K562 (cell line): ENCODE results near the gene SND1. TPM values are rescaled to one million over a fixed set of nuclear protein-coding genes. Genes with fewer than 3 reads are reported as not detected.

Source experiments
- ATAC-seq: fragments of 200-7000 bp; cut with Tn5 transposase; 3 replicates; pipeline ENCODE4 v1.9.1; 2020; ENCODE audit warnings: moderate library complexity
- BruUV-seq: library from RNA; stranded (reverse); fragments of 400-500 nt; replicated peaks from 2 replicates; lab custom pipeline; 2021; lab: Mats Ljungman, UMichigan
- CTCF ChIA-PET: fragments of 300-600 bp; formaldehyde crosslinking; extraction: SDS; loops from one replicate; lab custom pipeline; 2021; ENCODE audit warnings: low intra/inter-chr PET ratio; lab: Yijun Ruan, JAX
- POLR2A ChIA-PET: fragments of 300-600, 350-650 bp; sonication (Branson Sonifier 250); formaldehyde crosslinking; extraction: SDS; loops from one replicate; lab custom pipeline; 2021; ENCODE audit warnings: antibody characterized with exemption, inconsistent platforms; lab: Yijun Ruan, JAX
- DNase-seq, 4 experiments: peaks; one replicate each; pipeline versions ENCODE4 v3.0.0 to v3.0.0-alpha.2; 2011 to 2018; ENCODE audit warnings: low spot score in 3 of 4, mixed read lengths in 3 of 4; ENCODE audit errors: extremely low read depth in 1 of 4
- FAIRE-seq: peaks from 2 replicates; lab custom pipeline; 2011; peaks lifted over from hg19 to GRCh38; lab: Jason Lieb, UNC
- H2AFZ ChIP-seq: 2 replicates; pipeline ENCODE4 v1.6.0; 2011; ENCODE audit warnings: low read depth, low read length, control low read depth, inconsistent platforms
- H3K27ac ChIP-seq: fragments of 200-600 bp; 3 replicates; pipeline ENCODE4 v1.8.0; 2011; ENCODE audit warnings: low read depth, mild to moderate bottlenecking, control low read depth, inconsistent platforms, low read length, moderate library complexity, mixed read lengths; ENCODE audit errors: extremely low read depth
- H3K27me3 ChIP-seq, 2 experiments: fragments of 300-600 bp in 1 of 2; 2 replicates in 1 of 2; 3 replicates in 1 of 2; pipeline versions ENCODE4 v1.6.0 to v1.8.0; 2011; ENCODE audit warnings: inconsistent platforms in 2 of 2, low read length in 2 of 2, mild to moderate bottlenecking in 1 of 2, mixed read lengths in 1 of 2, moderate library complexity in 1 of 2; ENCODE audit not compliant: control insufficient read depth in 2 of 2, insufficient read depth in 2 of 2
- H3K36me3 ChIP-seq: fragments of 300-600 bp; 3 replicates; pipeline ENCODE4 v1.8.0; 2011; ENCODE audit warnings: mild to moderate bottlenecking, low read length, inconsistent platforms; ENCODE audit not compliant: control insufficient read depth, insufficient read depth
- H3K4me1 ChIP-seq, 2 experiments: fragments of 200-600 bp in 1 of 2; replicated peaks in 1 of 2; 2 replicates in 1 of 2; 3 replicates in 1 of 2; pipeline versions ENCODE4 v1.5.1 to v1.8.0; 2011; ENCODE audit warnings: inconsistent platforms in 2 of 2, low read length in 2 of 2, mild to moderate bottlenecking in 1 of 2, mixed read lengths in 1 of 2, moderate library complexity in 1 of 2; ENCODE audit not compliant: control insufficient read depth in 2 of 2, insufficient read depth in 2 of 2
- H3K4me2 ChIP-seq: 2 replicates; pipeline ENCODE4 v1.6.1; 2011; ENCODE audit warnings: low read length, control low read depth, inconsistent platforms, mixed read lengths; ENCODE audit not compliant: insufficient read depth
- H3K4me3 ChIP-seq: fragments of 200-600 bp; sonication (generic), shearing (Covaris generic); 2 replicates; pipeline ENCODE4 v1.5.1; 2016; ENCODE audit warnings: control low read depth, inconsistent platforms
- H3K79me2 ChIP-seq: fragments of 200-600 bp; 3 replicates; pipeline ENCODE4 v1.8.0; 2011; ENCODE audit warnings: low read length, inconsistent platforms; ENCODE audit not compliant: control insufficient read depth, insufficient read depth
- H3K9ac ChIP-seq, 2 experiments: 2 replicates each; pipeline versions ENCODE4 v1.6.0 to v1.6.1; 2011; ENCODE audit warnings: low read depth in 2 of 2, low read length in 2 of 2, control low read depth in 1 of 2, inconsistent platforms in 1 of 2, mild to moderate bottlenecking in 1 of 2, mixed read lengths in 1 of 2; ENCODE audit not compliant: insufficient read depth in 1 of 2
- H3K9me1 ChIP-seq: one replicate; pipeline ENCODE4 v1.6.0; 2011; ENCODE audit warnings: inconsistent platforms, mild to moderate bottlenecking, low read length, moderate library complexity; ENCODE audit not compliant: control insufficient read depth, insufficient read depth
- H3K9me3 ChIP-seq: replicated peaks from 2 replicates; pipeline ENCODE4 v1.5.1; 2011; ENCODE audit warnings: low read depth, low read length, inconsistent platforms; ENCODE audit not compliant: control insufficient read depth, insufficient read depth
- H4K20me1 ChIP-seq: replicated peaks from 2 replicates; pipeline ENCODE4 v1.6.1; 2011; ENCODE audit warnings: low read length, inconsistent platforms, mixed read lengths; ENCODE audit not compliant: control insufficient read depth, insufficient read depth
- HMG20B ChIP-seq: fragments of 250-450 bp; sonication (Bioruptor Pico); IDR thresholded peaks from 2 replicates; pipeline ENCODE4 v1.5.0; 2021; ENCODE audit warnings: mild to moderate bottlenecking
- PHF8 ChIP-seq: fragments of 200-600 bp; sonication (generic); IDR thresholded peaks from 2 replicates; pipeline ENCODE4 v1.6.1; 2012; ENCODE audit warnings: mixed run types, mild to moderate bottlenecking, inconsistent platforms, low read length, moderate library complexity, borderline replicate concordance
- PRMT5 ChIP-seq: sonication (generic); formaldehyde crosslinking; IDR thresholded peaks from 2 replicates; pipeline ENCODE4 v1.5.0; 2020; ENCODE audit warnings: missing genetic modification reagents
- TAF15 ChIP-seq: fragments of 200-400 bp; formaldehyde crosslinking; IDR thresholded peaks from 2 replicates; pipeline ENCODE4 v1.6.1; 2017; ENCODE audit warnings: mild to moderate bottlenecking, low read depth, low read length, moderate library complexity
- ZC3H4 ChIP-seq: sonication (generic); formaldehyde crosslinking; IDR thresholded peaks from 2 replicates; pipeline ENCODE4 v1.9.0; 2021; ENCODE audit warnings: missing genetic modification reagents, borderline replicate concordance
- WGBS: fragments of 100-300 bp; shearing (Covaris generic); methylation state at CpG from one replicate; pipeline ENCODE4 v1.1.6; 2016; ENCODE audit warnings: low coverage, mixed read lengths; ENCODE audit not compliant: insufficient coverage; ENCODE audit errors: missing lambda C conversion rate; 5-methylcytosine and 5-hydroxymethylcytosine counted together
- in situ Hi-C: fragments of 300-500 bp; cut with MboI; formaldehyde crosslinking; loops from 4 replicates; pipeline ENCODE4 v1.15.0; 2018; ENCODE audit warnings: inconsistent platforms, mixed read lengths
- intact Hi-C: fragments of 100-400 bp; cut with micrococcal nuclease; formaldehyde crosslinking; loops from 2 replicates; pipeline ENCODE4 v1.14.2; 2022
- polyA plus RNA-seq, 8 experiments: library from polyadenylated mRNA; depleted of rRNA in 4 of 8; stranded (reverse) in 5 of 8; unstranded in 3 of 8; fragments of >200 nt; fragmentation: Nextera tagmentation in 2 of 8; fragmentation: Illumina TruSeq in 1 of 8; extraction: Ambion mirVana in 2 of 8; extraction: Trizol in 1 of 8; gene quantifications; 2 replicates each; pipeline versions ENCODE4 v1.2.1 to v1.2.3, GENCODE V29; 2011 to 2014; ENCODE audit warnings: inconsistent platforms in 1 of 8, missing spikeins in 1 of 8
- total RNA-seq, 7 experiments: library from RNA; depleted of rRNA in 6 of 7; stranded (reverse); fragments of >200 nt in 6 of 7; fragmentation: Illumina TruSeq in 2 of 7; extraction: Trizol in 2 of 7; gene quantifications; 2 replicates each; pipeline versions ENCODE4 v1.2.1 to v1.2.3, GENCODE V29; 2011 to 2021; ENCODE audit warnings: low replicate concordance in 1 of 7
- TF ChIP-seq, protein P1 (sequence below): fragments of 450-650 bp; IDR thresholded peaks from 2 replicates; pipeline ENCODE4 v1.6.1; 2014; ENCODE audit warnings: low read depth, mild to moderate bottlenecking, moderate library complexity, borderline replicate concordance

The SND1 gene
- total and polyA plus RNA-seq, 9 of the 15 experiments (the other 6 are each of a cell fraction or from before 2014, with no cell fraction given): 46.5 to 307 (median 191) TPM

DNA sequence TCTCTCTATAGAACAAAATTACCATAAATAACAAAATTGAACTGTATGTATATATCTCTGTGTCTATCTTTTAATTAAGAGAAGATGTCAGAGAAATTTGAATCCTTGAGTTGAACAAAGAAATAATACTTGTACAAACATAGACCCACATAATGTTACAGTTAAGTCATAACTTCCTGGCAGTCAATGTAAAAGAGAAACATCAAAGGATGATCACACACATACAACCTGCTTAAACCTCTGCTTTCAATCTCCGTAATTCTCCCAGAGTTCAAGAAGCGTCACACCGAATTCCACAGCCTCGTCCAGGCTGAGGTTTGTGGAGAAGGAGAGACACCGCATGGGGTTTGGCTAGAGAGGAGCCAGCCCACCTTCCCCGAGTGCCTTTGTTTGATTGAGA, 419.4 kb downstream of the SND1 start:
- intact Hi-C loops (no loop called here), in situ Hi-C loops (no loop called here)
- Histone ChIP-seq H3K9ac (no peak overlapping the region), H3K9me1 (no peaks in the 10 kb centered on the region), H3K4me2 (no peak overlapping the region), H2AFZ (no peak overlapping the region), H3K4me3 (no peak overlapping the region), H3K9me3 (no peaks in the 10 kb centered on the region), H3K36me3 (peaks cover 50% of the 10 kb centered on the region; the same call in 2 of the 3 replicates), H3K27me3 (no peaks in the 10 kb centered on the region), H3K27ac (no peak overlapping the region), H3K4me1 (peaks cover 0 to 6% of the 10 kb centered on the region in 2 experiments; a peak in 1 of 5 replicates), H3K79me2 (no peaks in the 10 kb centered on the region), H4K20me1 (peaks cover 3% of the 10 kb centered on the region; the same call in 1 of the 2 replicates)
- POLR2A ChIA-PET: interaction anchor here (1.3 kb wide), 1 partner anchor 10 kb away, joined by 3 read pairs; no protein-coding TSS in a partner anchor
- FAIRE-seq (no peak), DNase-seq (no peak), ATAC-seq (no peak)
- no peak for TF ChIP-seq HMG20B (CRISPR knock-in tag)
- TF ChIP-seq ZC3H4 (CRISPR knock-in tag): no peak
- no peak for TF ChIP-seq TAF15
- TF ChIP-seq, protein P1, sequence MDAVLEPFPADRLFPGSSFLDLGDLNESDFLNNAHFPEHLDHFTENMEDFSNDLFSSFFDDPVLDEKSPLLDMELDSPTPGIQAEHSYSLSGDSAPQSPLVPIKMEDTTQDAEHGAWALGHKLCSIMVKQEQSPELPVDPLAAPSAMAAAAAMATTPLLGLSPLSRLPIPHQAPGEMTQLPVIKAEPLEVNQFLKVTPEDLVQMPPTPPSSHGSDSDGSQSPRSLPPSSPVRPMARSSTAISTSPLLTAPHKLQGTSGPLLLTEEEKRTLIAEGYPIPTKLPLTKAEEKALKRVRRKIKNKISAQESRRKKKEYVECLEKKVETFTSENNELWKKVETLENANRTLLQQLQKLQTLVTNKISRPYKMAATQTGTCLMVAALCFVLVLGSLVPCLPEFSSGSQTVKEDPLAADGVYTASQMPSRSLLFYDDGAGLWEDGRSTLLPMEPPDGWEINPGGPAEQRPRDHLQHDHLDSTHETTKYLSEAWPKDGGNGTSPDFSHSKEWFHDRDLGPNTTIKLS: no peak
- TF ChIP-seq PHF8: no peak
- TF ChIP-seq PRMT5 (CRISPR knock-in tag): no peak
- no TSS peak for BruUV-seq
- CTCF ChIA-PET: no interaction called here
- WGBS: 93% methylated on average over 6 of the region's 6 CpGs
